Fibroblast of mammary gland (primary cell): Measurements from ENCODE around the gene GMDS.

Experiments
- DNase-seq: peaks from one replicate; pipeline ENCODE4 v3.0.0-alpha.2; 2010; ENCODE audit warnings: low read depth
- H3K4me3 ChIP-seq: 2 replicates; pipeline ENCODE4 v1.5.1; 2011; ENCODE audit warnings: low read depth, mild to moderate bottlenecking, low read length, moderate library complexity; ENCODE audit not compliant: control insufficient read depth
- TF ChIP-seq, protein P1 (sequence below): conservative IDR thresholded peaks from 2 replicates; pipeline ENCODE4 v1.5.1; 2011; ENCODE audit warnings: low read depth, low read length, inconsistent platforms; ENCODE audit not compliant: control insufficient read depth, insufficient read depth

GMDS gene

DNA sequence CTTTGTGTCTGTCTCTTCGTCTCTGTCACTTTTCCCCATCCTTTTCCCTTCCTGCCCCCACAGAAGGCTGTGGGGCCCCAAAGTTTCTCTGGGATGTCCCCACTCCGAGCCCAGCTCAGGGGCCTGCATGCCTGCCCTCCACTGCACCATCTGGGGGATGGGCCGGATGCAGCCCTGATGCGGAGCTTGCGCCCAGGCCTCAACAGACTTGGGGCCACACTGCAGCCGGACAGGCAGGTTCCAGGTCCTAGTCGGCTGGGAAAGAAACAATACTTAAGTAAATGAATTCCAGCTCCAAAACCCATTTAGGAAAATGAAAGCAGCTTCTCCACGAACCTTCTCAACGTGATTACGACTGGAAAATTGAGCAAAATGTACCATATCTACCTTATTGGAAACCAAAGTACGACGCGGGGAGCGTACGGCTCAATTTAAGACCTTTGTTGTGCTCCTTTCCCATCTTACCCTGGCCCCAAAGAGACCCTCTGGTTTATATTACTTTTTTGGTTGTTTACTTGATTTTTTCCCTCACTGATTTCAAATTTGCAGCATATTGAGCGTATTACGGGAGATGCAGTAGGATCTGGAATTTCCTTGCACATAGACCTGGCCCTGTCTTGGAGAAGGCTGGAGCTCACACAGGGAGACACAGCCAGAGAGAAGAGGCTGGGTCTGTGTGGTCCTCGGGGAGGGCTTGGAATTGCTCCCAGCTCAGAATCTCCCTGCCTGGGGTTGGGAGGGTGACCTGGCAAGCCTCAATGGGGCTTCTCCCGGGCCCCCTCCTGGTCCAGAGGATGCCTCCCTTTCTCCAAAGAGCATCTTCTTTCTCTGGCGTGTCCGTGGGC is 627.7 kb downstream of the GMDS start:
- H3K4me3 ChIP-seq = no peak overlapping the region
- DNase-seq = no peak
- TF ChIP-seq, protein P1, sequence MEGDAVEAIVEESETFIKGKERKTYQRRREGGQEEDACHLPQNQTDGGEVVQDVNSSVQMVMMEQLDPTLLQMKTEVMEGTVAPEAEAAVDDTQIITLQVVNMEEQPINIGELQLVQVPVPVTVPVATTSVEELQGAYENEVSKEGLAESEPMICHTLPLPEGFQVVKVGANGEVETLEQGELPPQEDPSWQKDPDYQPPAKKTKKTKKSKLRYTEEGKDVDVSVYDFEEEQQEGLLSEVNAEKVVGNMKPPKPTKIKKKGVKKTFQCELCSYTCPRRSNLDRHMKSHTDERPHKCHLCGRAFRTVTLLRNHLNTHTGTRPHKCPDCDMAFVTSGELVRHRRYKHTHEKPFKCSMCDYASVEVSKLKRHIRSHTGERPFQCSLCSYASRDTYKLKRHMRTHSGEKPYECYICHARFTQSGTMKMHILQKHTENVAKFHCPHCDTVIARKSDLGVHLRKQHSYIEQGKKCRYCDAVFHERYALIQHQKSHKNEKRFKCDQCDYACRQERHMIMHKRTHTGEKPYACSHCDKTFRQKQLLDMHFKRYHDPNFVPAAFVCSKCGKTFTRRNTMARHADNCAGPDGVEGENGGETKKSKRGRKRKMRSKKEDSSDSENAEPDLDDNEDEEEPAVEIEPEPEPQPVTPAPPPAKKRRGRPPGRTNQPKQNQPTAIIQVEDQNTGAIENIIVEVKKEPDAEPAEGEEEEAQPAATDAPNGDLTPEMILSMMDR = no peak

DNA sequence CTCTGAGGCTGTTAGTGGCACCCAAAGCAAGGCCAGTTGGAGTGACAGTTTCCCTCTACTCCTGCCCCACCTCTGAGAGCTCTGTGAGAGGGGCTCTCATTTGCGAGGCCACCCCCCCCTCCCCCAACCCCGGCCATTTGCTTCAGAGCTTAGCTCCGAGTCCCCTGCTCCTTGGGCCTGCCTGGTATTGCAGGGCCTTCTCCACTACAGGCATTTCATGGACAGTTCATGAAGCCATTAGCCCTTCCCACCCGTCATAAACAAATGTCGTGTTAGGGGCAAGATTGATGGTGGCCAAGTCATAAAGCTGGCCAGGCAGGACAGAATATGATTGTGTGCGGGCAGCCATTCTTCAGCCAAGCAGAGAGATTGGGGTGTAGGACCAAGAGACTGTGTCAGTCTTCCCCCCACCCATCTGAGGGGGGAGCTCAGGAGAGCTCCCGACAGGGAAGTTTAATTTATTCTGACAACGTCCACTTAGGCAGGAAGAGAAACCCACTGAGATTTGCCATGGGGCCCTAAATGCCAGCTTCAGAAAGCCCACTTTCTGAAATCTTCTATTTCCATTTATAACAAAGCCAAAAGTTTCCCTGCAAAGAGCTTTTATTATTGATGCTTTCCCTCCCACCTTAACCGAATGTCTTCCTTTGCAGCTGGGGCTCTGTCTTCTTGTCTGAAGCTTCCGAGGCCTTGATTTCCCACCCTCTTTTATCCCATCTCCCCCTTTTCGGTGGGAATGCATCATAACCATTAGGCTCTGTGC is 628.5 kb downstream of the GMDS start:
- TF ChIP-seq, protein P1 = no peak

DNA sequence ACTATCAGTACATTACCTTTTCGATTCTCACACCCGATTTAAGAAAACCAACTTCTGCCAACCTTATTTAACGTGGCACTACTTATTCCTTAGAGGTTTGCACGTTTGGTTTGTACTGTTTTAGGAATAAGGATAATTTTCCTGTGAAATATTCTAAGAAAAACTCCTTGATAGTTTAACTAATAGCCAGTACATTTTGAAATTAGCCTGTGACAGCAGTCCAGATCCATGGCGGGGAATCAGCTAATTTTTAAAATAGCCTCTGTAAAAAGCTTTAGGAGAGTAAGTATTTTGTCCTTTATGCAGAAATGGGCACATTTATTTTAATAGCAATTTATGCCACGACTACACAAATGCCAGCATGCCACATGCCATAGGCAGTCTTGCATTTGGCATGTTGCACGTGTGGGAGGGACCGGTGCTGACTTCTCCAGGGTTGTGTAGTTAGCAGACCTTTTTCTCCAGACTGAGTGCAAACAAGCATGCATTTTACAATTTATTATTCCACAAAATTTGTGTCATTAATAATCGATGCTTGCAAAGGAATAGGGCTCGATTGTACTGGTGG is 629.5 kb downstream of the GMDS start:
- no peak overlapping the region for H3K4me3 ChIP-seq
- TF ChIP-seq, protein P1 = no peak
- no peak for DNase-seq

More for the DNA sequence above, 628.5 kb downstream of the GMDS start:
- no peak for DNase-seq
- no peak overlapping the region for H3K4me3 ChIP-seq

DNA sequence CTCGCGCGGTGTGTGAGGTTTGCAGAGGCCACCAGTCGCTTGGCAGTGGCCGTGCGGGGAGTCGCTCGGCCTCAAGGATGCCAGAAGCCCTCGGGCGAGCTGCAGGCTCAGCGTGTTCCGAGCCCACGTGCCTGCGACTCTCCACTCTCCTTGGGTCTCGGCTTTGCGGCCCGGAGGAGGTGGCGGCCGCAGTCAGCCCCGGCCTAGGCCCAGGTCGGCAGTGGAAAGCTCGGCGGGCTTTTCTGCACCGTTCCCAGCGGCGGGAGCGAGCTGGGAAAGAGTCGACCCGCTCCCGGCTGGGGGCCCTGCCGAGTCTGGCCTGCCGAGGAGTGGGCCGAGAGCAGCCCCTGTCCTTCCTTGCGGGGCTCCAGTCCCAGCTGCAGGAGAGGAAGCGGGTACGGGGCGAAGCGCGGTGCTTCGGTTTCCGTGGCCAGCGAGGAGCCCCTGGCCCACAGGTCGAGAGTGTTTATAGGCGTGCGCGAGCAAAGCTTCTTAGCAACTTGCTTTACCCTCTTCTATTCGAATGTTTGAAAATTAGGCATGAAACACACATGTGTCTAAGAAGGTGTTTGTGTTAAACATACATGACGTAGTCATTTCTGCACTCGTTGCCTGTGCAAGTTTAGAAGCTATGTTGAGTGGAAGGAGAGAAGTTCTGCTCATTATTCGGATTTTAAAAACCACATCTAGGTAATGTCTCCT is 630.1 kb downstream of the GMDS start:
- H3K4me3 ChIP-seq = no peak overlapping the region
- DNase-seq = no peak
- TF ChIP-seq, protein P1 = no peak

DNA sequence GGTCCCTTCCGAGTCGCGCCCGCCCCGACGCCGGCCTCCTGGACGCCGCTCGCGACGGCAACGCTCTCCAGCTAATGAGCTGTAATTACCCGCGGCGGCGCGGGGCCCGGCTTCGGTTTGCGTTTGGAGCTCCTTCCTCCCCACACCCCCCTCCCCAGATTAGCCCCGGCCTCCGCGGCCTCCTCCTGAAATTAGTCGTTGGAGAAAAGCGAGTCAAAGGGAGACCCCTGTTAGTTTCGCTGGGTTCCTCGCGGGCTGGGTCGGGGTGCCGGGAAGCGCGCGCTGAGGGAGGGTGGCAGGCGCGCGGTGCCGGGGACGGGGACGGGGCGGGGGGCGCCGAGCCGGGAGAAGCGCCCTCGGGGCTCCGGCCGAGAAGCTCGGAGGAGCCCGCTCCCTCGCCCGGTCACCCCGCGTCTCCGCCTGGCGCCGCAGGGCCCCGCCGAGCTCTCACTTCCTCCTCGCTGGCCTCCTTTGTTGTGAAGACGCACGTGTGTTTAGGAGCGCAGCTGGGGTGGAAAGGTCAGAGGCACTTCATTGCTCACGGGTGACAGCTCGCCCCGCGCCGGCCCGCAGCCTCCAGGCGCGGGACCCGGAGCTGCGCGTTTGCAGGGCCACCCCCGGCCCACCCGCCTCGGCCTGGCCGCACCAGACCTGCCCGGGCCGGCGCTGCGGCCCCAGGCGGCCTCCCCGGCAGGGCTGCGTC is 630.8 kb downstream of the GMDS start:
- DNase-seq = no peak
- H3K4me3 ChIP-seq = no peak overlapping the region
- TF ChIP-seq, protein P1 = no peak
